DMS79 (cell line): ENCODE data around the gene TOB2.
"Not testable (repeated sequence)": the region's sequence is repeated elsewhere in the genome, so short reads cannot be mapped to it uniquely, and the experiment has no call there.

Experiments used
- DNase-seq: peaks from one replicate; lab custom pipeline; 2025; lab: John Stamatoyannopoulos, UW

TOB2 gene

GRCh38 chr22:41468381-41469217 is 22.0 kb upstream of the TOB2 start, which contains the start of the genes ACO2 and PHF5A:
TSS of gene ACO2 (plus strand) at chr22:41469117. CDS start at chr22:41469147, 30 bp downstream.
TSS of gene PHF5A (minus strand) at chr22:41468692. CDS start at chr22:41468653, 39 bp downstream.
- DNase-seq, result peak; percentile 81

GRCh38 chr22:41461901-41462300 is 15.3 kb upstream of the TOB2 start:
- DNase-seq, result no peak

DNA sequence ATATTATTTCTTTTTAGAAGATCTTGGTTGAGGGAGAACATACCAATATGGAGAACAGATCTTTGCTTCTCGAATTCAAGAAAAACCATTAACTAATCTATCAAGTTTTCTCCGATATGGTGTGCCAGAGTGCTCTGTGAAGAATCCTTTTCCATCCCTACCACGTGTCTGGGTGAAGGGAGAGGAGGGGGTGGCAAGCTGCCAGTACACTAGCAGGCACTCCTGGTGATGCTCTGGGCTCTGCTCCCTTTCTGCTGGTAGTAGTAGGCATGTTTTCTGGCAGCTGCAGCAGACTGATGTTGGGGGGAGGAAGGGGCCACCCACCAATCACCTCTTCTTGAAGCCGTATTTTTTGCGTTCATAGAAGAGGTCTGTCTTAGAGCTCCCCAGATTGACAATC is 13.5 kb upstream of the TOB2 start:
- not testable (repeated sequence) for DNase-seq

DNA sequence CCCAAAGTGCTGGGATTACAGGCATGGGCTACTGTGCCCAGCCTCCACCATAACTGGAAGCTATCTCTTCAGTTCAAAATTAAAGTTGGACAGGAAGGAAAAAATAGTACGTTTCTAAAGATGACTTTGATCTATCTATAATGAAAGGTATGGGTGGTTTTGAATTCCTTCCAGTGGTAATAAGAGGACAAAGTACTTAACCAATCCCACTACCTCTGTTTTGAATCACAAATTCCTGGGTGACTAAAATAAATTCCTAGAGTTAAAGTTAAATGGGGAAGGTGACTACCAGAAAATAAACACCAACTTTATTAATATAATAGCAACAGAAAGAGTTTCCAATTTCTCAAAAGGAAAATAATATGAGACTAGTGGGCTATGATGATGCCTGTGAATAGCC is 12.8 kb upstream of the TOB2 start:
- no peak for DNase-seq

GRCh38 chr22:41458161-41458728 is 11.6 kb upstream of the TOB2 start:
- DNase-seq, result no peak

- peak; percentile 86 for DNase-seq
These were observed 1.7 kb upstream of the TOB2 start for GRCh38 chr22:41448189-41448808.

- DNase-seq, result peak; percentile 17
These were observed 1.0 kb upstream of the TOB2 start for GRCh38 chr22:41447435-41448188.

GRCh38 chr22:41446057-41446501 is 522 bp downstream of the TOB2 start:
- no peak for DNase-seq

DNA sequence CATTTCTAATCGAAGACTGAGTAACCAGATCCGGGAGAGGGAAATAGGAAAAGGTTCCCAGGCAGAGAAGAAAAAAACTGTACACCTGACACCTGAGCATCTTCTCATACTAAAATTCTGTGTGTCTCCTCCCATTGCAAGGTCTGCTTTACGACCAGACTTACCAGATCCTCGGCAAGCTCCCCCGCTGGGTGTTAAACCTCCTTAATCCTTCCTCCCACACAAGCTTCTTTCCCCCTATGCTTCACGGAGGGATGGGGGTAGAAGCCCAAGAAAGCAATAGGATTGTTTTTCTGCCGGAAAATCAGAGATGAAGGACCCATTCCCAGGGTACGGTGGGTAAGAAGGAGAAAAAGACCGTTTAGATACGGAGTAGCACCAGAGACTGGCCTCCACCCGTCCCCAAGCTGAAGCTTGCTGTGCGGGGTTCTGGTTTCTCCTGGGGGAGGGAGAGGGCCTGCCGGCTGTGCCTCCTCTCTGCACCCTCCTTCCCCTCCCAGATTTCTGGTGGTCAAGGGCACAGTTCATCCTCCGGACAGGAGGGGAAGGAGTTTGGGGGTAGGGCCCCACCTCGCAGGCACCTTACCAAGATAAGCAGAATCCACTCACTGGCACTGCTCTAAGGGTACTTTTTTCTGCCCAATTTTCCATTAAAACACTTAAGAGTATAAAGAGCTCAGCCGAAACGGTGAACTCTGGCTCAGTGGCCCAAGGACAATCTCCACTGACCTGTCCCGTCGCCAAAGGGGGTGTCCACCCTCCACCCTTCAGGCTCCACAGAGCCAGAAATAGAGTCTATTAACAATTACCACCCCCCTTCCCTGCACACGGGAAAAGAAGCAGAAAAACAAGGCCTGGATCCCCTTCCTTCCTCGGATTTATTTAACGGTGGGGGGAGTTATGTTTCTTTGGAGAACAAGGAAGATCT is 1.2 kb downstream of the TOB2 start:
- DNase-seq, result no peak

DNA sequence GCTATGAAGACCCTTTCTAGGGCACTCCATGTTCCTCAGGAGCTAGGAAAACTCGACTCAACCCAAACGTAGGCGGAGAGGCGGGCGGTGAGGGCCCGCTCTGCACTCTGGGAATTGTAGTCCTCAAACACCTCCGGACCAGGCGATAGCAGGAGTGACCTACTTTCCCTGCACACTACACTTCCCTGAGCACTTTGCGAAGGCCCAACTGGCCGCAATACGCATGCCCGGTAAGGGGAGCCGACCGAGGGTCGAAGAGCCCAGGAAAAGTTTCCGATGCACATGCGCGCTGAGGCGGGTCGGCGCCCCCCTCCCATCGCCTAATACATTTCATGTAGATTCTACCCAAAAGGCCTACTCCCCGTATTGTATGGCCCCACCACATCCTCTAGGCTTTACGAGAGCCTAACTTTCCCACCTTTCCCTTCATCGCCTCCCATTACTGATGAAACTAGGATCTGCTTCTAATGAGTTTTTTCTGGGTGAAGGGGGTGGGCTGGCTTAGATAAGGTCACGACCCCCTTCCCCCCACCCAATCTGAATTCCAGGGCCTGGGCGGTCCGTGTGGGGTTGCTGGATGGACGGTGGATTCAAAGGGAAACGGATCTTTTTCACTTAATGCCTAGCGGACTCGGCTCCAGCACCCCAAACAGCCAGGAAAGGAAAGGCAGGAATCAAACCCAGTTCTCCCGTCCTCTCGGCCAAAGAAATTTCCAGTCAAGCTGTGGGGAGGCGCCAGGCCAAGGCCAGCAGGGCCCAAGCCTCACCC is 2.1 kb downstream of the TOB2 start:
- peak; percentile 87 for DNase-seq

DNA sequence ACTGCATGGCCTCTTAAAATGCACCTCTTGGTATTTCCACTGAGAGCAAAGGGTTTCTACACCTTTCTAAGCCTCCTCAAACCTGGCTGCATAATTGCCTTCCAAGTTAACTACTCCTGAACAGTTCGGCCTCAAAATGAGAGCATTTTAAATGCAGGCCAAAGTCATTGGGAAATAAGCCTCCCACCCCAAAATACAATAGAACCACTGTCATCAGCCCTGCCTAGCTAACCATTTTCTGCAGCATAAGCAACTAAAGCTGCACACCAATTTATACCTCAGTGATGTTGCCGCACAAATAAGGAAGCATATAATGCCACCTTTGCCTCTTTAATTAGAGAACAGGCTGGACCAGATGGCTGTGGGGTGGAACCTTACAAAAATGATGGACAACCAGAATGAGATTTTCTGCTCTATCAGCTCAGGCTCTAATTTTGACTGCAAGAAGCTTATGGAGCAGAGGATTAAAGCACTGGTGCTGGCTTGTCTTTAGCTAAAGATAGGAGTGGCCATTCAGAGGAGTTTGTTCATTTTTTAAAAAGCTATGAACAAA is 4.3 kb downstream of the TOB2 start:
- no peak for DNase-seq

- DNase-seq, result not testable (repeated sequence)
These were observed 6.1 kb downstream of the TOB2 start for GRCh38 chr22:41440511-41440910.

- no peak for DNase-seq
These were observed 9.4 kb downstream of the TOB2 start for GRCh38 chr22:41437198-41437597.

DNA sequence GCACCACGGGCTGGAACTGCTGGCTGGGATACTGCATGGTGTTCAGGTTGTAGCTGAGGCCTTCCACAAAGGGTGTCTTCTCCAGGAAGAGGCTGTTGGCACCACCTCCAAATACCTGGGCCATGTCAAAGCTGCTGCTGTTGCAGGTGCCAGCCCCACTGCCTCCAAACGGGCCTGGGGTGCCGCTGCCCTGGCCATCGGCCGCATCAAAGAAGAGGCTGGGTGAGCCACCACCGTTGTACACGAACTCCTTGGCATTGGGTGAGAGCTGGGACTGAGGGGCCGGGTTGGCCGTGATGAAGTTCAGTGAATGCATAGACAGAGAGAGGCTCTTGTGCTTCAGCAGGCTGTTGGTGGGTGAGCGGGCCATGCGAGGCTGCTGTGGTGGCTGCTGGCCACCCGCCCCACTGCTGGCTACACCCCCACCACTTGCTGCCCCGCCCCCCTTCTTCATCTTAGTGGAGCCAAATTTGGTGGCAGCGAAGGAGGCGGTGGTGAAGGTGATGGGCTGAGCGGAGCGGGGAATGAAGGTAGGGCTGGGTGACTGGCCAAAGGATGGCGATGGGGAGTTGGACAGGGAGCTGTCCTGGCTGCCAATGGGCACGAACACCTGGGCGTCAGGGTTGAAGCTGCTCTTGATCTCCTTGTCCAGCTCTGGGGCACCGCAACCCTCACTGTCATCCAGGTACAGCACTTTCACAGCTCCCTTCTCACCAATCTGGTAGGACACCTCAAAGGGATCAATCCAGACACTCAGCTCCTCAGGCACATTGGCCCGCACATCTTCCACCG is 10.1 kb downstream of the TOB2 start:
- no peak for DNase-seq

GRCh38 chr22:41435560-41435959 is 11.0 kb downstream of the TOB2 start:
- DNase-seq, result no peak

GRCh38 chr22:41434361-41435003 is 12.1 kb downstream of the TOB2 start:
- DNase-seq, result not testable (repeated sequence)

DNA sequence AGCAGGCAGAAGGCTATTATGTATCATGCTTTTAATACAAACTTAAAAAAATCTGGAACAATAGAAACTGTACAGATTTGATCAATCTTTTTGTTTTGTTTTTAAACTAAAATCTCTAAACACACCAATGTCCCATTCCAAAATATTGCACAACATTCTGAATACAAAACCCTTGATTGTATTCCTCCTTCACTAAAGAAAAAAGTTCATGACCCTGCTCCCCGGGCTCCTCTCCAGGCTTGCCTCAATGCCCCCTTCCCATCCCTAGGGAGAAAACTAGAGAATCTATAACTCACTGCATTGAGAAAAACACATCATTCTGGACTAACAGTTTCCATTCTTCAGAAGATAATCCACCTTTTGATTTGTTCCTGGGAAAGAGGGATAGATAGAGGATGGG is 13.1 kb downstream of the TOB2 start:
- DNase-seq, result not testable (repeated sequence)

DNA sequence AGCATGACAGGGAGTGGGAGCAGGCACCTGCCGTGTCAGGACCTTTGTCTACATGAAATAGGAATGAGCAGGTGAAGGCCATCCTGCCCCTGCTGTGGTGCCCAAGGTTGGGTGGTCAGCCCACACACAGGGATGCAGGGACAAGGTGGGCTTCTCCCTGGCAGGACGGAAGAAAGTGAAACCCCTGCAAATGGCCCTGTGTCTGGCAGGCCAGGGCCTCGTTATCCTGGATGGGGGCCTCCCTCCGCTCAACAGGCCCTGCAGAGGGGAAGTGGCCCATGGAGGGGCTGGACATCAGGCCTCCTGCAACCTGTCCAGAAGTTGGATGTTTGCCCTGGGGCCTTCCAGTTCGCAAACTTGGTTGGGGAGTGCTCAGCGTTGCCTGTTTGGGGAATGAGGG is 14.9 kb downstream of the TOB2 start:
- DNase-seq, result no peak

GRCh38 chr22:41429951-41430332 is 16.7 kb downstream of the TOB2 start:
- DNase-seq, result no peak
